Activated T-helper 1 cell treated with anti-CD3 and anti-CD28 coated beads, Interleukin-12 subunit alpha, Interleukin-12 subunit beta, Interleukin-2, Interleukin-4 antibody, amounts not matched to agents 30 ng/mL and 10 ng/mL and 1 ng/mL, durations not matched to agents 14 hours and 24 hours and 36 hours (primary cell): ENCODE measurements around the gene SCMH1. TPM values are rescaled to one million over a fixed set of nuclear protein-coding genes. Genes with fewer than 3 reads are reported as not detected.
"Not testable (repeated sequence)": the region's sequence is repeated elsewhere in the genome, so short reads cannot be mapped to it uniquely, and the experiment has no call there.

Experiments used
- DNase-seq: peaks from one replicate; pipeline ENCODE4 v3.0.0; 2021; ENCODE audit warnings: low spot score
- H3K27ac Mint-ChIP-seq: one replicate; pipeline ENCODE4 v1.8.0; 2021; ENCODE audit warnings: mild to moderate bottlenecking, mixed read lengths
- H3K27me3 Mint-ChIP-seq: one replicate; pipeline ENCODE4 v1.8.0; 2022; ENCODE audit warnings: mild to moderate bottlenecking, moderate library complexity, mixed read lengths; ENCODE audit not compliant: insufficient read depth
- H3K36me3 Mint-ChIP-seq: one replicate; pipeline ENCODE4 v1.8.0; 2021; ENCODE audit warnings: low read depth, mixed read lengths
- H3K4me1 Mint-ChIP-seq: one replicate; pipeline ENCODE4 v1.8.0; 2021; ENCODE audit warnings: low read depth, mixed read lengths
- H3K4me3 Mint-ChIP-seq: one replicate; pipeline ENCODE4 v1.8.0; 2021; ENCODE audit warnings: mild to moderate bottlenecking, moderate library complexity, mixed read lengths
- H3K9me3 Mint-ChIP-seq: one replicate; pipeline ENCODE4 v1.8.0; 2021; ENCODE audit warnings: mixed read lengths
- intact Hi-C: fragments of 100-400 bp; cut with micrococcal nuclease; formaldehyde crosslinking; loops from one replicate; pipeline ENCODE4 v1.15.1; 2024
- total RNA-seq: library from RNA; stranded (reverse); gene quantifications from 2 replicates; pipeline ENCODE4 v1.2.3, GENCODE V29; 2022

The SCMH1 gene
- total RNA-seq, 1 donor from 2014 or later: 18.5 TPM

GRCh38 chr1:41225495-41225894 is 16.6 kb downstream of the SCMH1 start:
- H3K4me3 Mint-ChIP-seq: no peak overlapping the region
- no peak overlapping the region for H3K27ac Mint-ChIP-seq
- peaks cover 5% of the 10 kb centered on the region for H3K4me1 Mint-ChIP-seq
- peaks cover 1% of the 10 kb centered on the region for H3K9me3 Mint-ChIP-seq
- DNase-seq: no peak
- intact Hi-C loops: no loop called here
- H3K36me3 Mint-ChIP-seq: peaks cover 4% of the 10 kb centered on the region
- H3K27me3 Mint-ChIP-seq: no peaks in the 10 kb centered on the region

GRCh38 chr1:41222496-41222895 is 19.6 kb downstream of the SCMH1 start:
- H3K4me1 Mint-ChIP-seq: peaks cover 5% of the 10 kb centered on the region
- peaks cover 13% of the 10 kb centered on the region for H3K36me3 Mint-ChIP-seq
- peaks cover 23% of the 10 kb centered on the region for H3K9me3 Mint-ChIP-seq
- no peak overlapping the region for H3K27ac Mint-ChIP-seq
- no peak for DNase-seq
- intact Hi-C loops: no loop called here
- no peaks in the 10 kb centered on the region for H3K27me3 Mint-ChIP-seq
- no peak overlapping the region for H3K4me3 Mint-ChIP-seq

- H3K4me1 Mint-ChIP-seq: peaks cover 5% of the 10 kb centered on the region
- H3K9me3 Mint-ChIP-seq: peaks cover 28% of the 10 kb centered on the region
- peaks cover 13% of the 10 kb centered on the region for H3K36me3 Mint-ChIP-seq
- no peak overlapping the region for H3K4me3 Mint-ChIP-seq
- intact Hi-C loops: no loop called here
- DNase-seq: no peak
- H3K27me3 Mint-ChIP-seq: no peaks in the 10 kb centered on the region
- no peak overlapping the region for H3K27ac Mint-ChIP-seq
These were observed 20.1 kb downstream of the SCMH1 start for GRCh38 chr1:41221995-41222394.

GRCh38 chr1:41218152-41218551 is 24.0 kb downstream of the SCMH1 start:
- intact Hi-C loops: no loop called here
- Mint-ChIP-seq H3K9me3 (peaks cover 32% of the 10 kb centered on the region), H3K4me1 (peaks cover 5% of the 10 kb centered on the region), H3K36me3 (peaks cover 17% of the 10 kb centered on the region), H3K27me3 (no peaks in the 10 kb centered on the region), H3K27ac (no peak overlapping the region), H3K4me3 (no peak overlapping the region)
- no peak for DNase-seq

GRCh38 chr1:41217441-41217840 is 24.7 kb downstream of the SCMH1 start:
- Mint-ChIP-seq H3K36me3 (peaks cover 17% of the 10 kb centered on the region), H3K4me1 (peaks cover 2% of the 10 kb centered on the region), H3K27me3 (no peaks in the 10 kb centered on the region), H3K4me3 (no peak overlapping the region), H3K9me3 (peaks cover 32% of the 10 kb centered on the region), H3K27ac (no peak overlapping the region)
- no peak for DNase-seq
- intact Hi-C loops: no loop called here

GRCh38 chr1:41215623-41216022 is 26.5 kb downstream of the SCMH1 start:
- no peak overlapping the region for H3K27ac Mint-ChIP-seq

GRCh38 chr1:41213341-41213740 is 28.8 kb downstream of the SCMH1 start:
- Mint-ChIP-seq H3K4me3 (no peak overlapping the region), H3K27ac (no peak overlapping the region), H3K4me1 (no peaks in the 10 kb centered on the region), H3K27me3 (no peaks in the 10 kb centered on the region), H3K9me3 (peaks cover 23% of the 10 kb centered on the region), H3K36me3 (peaks cover 9% of the 10 kb centered on the region)
- no peak for DNase-seq
- intact Hi-C loops: no loop called here

More at GRCh38 chr1:41215623-41216022, 26.5 kb downstream of the SCMH1 start:
- Mint-ChIP-seq H3K36me3 (peaks cover 14% of the 10 kb centered on the region), H3K27me3 (no peaks in the 10 kb centered on the region), H3K4me3 (no peak overlapping the region), H3K4me1 (no peaks in the 10 kb centered on the region), H3K9me3 (peaks cover 32% of the 10 kb centered on the region)
- DNase-seq: no peak
- intact Hi-C loops: no loop called here

GRCh38 chr1:41211608-41212007 is 30.5 kb downstream of the SCMH1 start:
- DNase-seq, H3K27me3 Mint-ChIP-seq, H3K4me1 Mint-ChIP-seq, H3K27ac Mint-ChIP-seq, intact Hi-C loops, H3K4me3 Mint-ChIP-seq: not testable (repeated sequence)
- peaks cover 13% of the 10 kb centered on the region for H3K9me3 Mint-ChIP-seq
- peaks cover 11% of the 10 kb centered on the region for H3K36me3 Mint-ChIP-seq

- peaks cover 29% of the 10 kb centered on the region for H3K9me3 Mint-ChIP-seq
- intact Hi-C loops, H3K27me3 Mint-ChIP-seq, H3K4me1 Mint-ChIP-seq, H3K36me3 Mint-ChIP-seq, H3K27ac Mint-ChIP-seq, DNase-seq, H3K4me3 Mint-ChIP-seq: not testable (repeated sequence)
These were observed 35.1 kb downstream of the SCMH1 start for GRCh38 chr1:41207053-41207452.

- H3K27me3 Mint-ChIP-seq: no peaks in the 10 kb centered on the region
- H3K4me1 Mint-ChIP-seq: no peaks in the 10 kb centered on the region
- no peak overlapping the region for H3K27ac Mint-ChIP-seq
- no peaks in the 10 kb centered on the region for H3K36me3 Mint-ChIP-seq
- H3K4me3 Mint-ChIP-seq: no peak overlapping the region
- DNase-seq: no peak
- H3K9me3 Mint-ChIP-seq: peaks cover 12% of the 10 kb centered on the region
- intact Hi-C loops: no loop called here
These were observed 41.4 kb downstream of the SCMH1 start for GRCh38 chr1:41200728-41201127.

- intact Hi-C loops: no loop called here
- H3K27ac Mint-ChIP-seq: no peak overlapping the region
- H3K9me3 Mint-ChIP-seq: peaks cover 10% of the 10 kb centered on the region
- H3K27me3 Mint-ChIP-seq: no peaks in the 10 kb centered on the region
- no peak for DNase-seq
- H3K36me3 Mint-ChIP-seq: no peaks in the 10 kb centered on the region
- no peak overlapping the region for H3K4me3 Mint-ChIP-seq
- H3K4me1 Mint-ChIP-seq: no peaks in the 10 kb centered on the region
These were observed 42.7 kb downstream of the SCMH1 start for GRCh38 chr1:41199375-41199774.

- Mint-ChIP-seq H3K9me3 (no peaks in the 10 kb centered on the region), H3K27me3 (no peaks in the 10 kb centered on the region), H3K27ac (no peak overlapping the region), H3K4me1 (no peaks in the 10 kb centered on the region), H3K36me3 (no peaks in the 10 kb centered on the region), H3K4me3 (no peak overlapping the region)
- intact Hi-C loops: no loop called here
- DNase-seq: no peak
These were observed 49.5 kb downstream of the SCMH1 start for GRCh38 chr1:41192456-41193178.

- intact Hi-C loops: no loop called here
- no peak for DNase-seq
- H3K36me3 Mint-ChIP-seq: no peaks in the 10 kb centered on the region
- no peaks in the 10 kb centered on the region for H3K9me3 Mint-ChIP-seq
- no peak overlapping the region for H3K27ac Mint-ChIP-seq
- no peak overlapping the region for H3K4me3 Mint-ChIP-seq
- no peaks in the 10 kb centered on the region for H3K4me1 Mint-ChIP-seq
- no peaks in the 10 kb centered on the region for H3K27me3 Mint-ChIP-seq
These were observed 57.7 kb downstream of the SCMH1 start for GRCh38 chr1:41184446-41184845.

- H3K9me3 Mint-ChIP-seq, intact Hi-C loops, H3K4me3 Mint-ChIP-seq, H3K27ac Mint-ChIP-seq, DNase-seq, H3K4me1 Mint-ChIP-seq, H3K27me3 Mint-ChIP-seq, H3K36me3 Mint-ChIP-seq: not testable (repeated sequence)
These were observed 63.9 kb downstream of the SCMH1 start for GRCh38 chr1:41178230-41178629.
